IMR-90 (cell line): Measurements from ENCODE around the gene ATP2C2. TPM values are rescaled to one million over a fixed set of nuclear protein-coding genes. Genes with fewer than 3 reads are reported as not detected.

ENCODE experiments used
- ATAC-seq: fragments of 200-7000 bp; cut with Tn5 transposase; 2 replicates; pipeline ENCODE4 v1.9.1; 2020; ENCODE audit warnings: low read depth, mild to moderate bottlenecking, moderate library complexity
- BruUV-seq: library from RNA; stranded (reverse); fragments of 400-500 nt; replicated peaks from 2 replicates; lab custom pipeline; 2021; lab: Mats Ljungman, UMichigan
- CTCF ChIA-PET: fragments of 300-600 bp; formaldehyde crosslinking; extraction: SDS; loops from one replicate; lab custom pipeline; 2021; ENCODE audit warnings: antibody characterized with exemption; lab: Yijun Ruan, JAX
- POLR2A ChIA-PET: fragments of 300-600 bp; sonication (Branson Sonifier 250); formaldehyde crosslinking; loops from one replicate; lab custom pipeline; 2022; ENCODE audit warnings: antibody characterized with exemption; ENCODE audit not compliant: unreplicated experiment; lab: Charles Lee
- DNase-seq: peaks from one replicate; pipeline ENCODE4 v3.0.0; 2013
- H2AFZ ChIP-seq: replicated peaks from 2 replicates; pipeline ENCODE3; 2013; ENCODE audit warnings: low read length, mild to moderate bottlenecking; ENCODE audit not compliant: poor library complexity
- H2AK5ac ChIP-seq: 2 replicates; pipeline ENCODE4 v1.6.1; 2013; ENCODE audit warnings: low read depth, low read length, inconsistent platforms
- H2AK9ac ChIP-seq: replicated peaks from 2 replicates; pipeline ENCODE3; 2013; ENCODE audit warnings: mild to moderate bottlenecking, low read depth, low read length, moderate library complexity; ENCODE audit not compliant: poor library complexity
- H2BK120ac ChIP-seq: 2 replicates; pipeline ENCODE4 v1.6.1; 2013; ENCODE audit warnings: low read depth, low read length, inconsistent platforms
- H2BK15ac ChIP-seq: 3 replicates; pipeline ENCODE4 v1.6.1; 2013; ENCODE audit warnings: low read depth, low read length, inconsistent platforms
- H2BK20ac ChIP-seq: 2 replicates; pipeline ENCODE4 v1.6.1; 2013; ENCODE audit warnings: low read depth, mild to moderate bottlenecking, inconsistent platforms, low read length, moderate library complexity
- H2BK5ac ChIP-seq: 2 replicates; pipeline ENCODE4 v1.6.1; 2013; ENCODE audit warnings: mild to moderate bottlenecking, low read depth, low read length, inconsistent platforms; ENCODE audit not compliant: poor library complexity, severe bottlenecking
- H3K14ac ChIP-seq: replicated peaks from 2 replicates; pipeline ENCODE4 v1.6.1; 2013; ENCODE audit warnings: low read depth, low read length, inconsistent platforms
- H3K18ac ChIP-seq: 2 replicates; pipeline ENCODE4 v1.6.1; 2013; ENCODE audit warnings: low read depth, low read length, control low read depth
- H3K23ac ChIP-seq: 2 replicates; pipeline ENCODE4 v1.6.1; 2013; ENCODE audit warnings: low read depth, low read length, inconsistent platforms
- H3K27ac ChIP-seq: 2 replicates; pipeline ENCODE4 v1.5.1; 2013; ENCODE audit warnings: mild to moderate bottlenecking, control low read depth, low read length; ENCODE audit not compliant: insufficient read depth
- H3K27me3 ChIP-seq: 2 replicates; pipeline ENCODE4 v1.6.1; 2013; ENCODE audit warnings: low read length; ENCODE audit not compliant: control insufficient read depth, insufficient read depth
- H3K36me3 ChIP-seq: 2 replicates; pipeline ENCODE4 v1.6.1; 2013; ENCODE audit warnings: low read length, mixed read lengths; ENCODE audit not compliant: control insufficient read depth, insufficient read depth
- H3K4ac ChIP-seq: 2 replicates; pipeline ENCODE4 v1.6.1; 2013; ENCODE audit warnings: low read depth, low read length, inconsistent platforms
- H3K4me1 ChIP-seq: 2 replicates; pipeline ENCODE4 v1.6.1; 2013; ENCODE audit warnings: low read length, mixed read lengths; ENCODE audit not compliant: control insufficient read depth, insufficient read depth
- H3K4me2 ChIP-seq: 2 replicates; pipeline ENCODE4 v1.6.1; 2013; ENCODE audit warnings: low read depth, mild to moderate bottlenecking, control low read depth, low read length, moderate library complexity
- H3K4me3 ChIP-seq: 2 replicates; pipeline ENCODE4 v1.5.1; 2013; ENCODE audit warnings: low read depth, mild to moderate bottlenecking, control low read depth, low read length, moderate library complexity; ENCODE audit not compliant: insufficient read depth
- H3K56ac ChIP-seq: 2 replicates; pipeline ENCODE4 v1.6.1; 2013; ENCODE audit warnings: low read length, inconsistent platforms; ENCODE audit not compliant: insufficient read depth; ENCODE audit errors: extremely low read depth
- H3K79me1 ChIP-seq, 2 experiments: 2 replicates each; pipeline ENCODE4 v1.6.1; 2013; ENCODE audit warnings: low read length in 2 of 2, inconsistent platforms in 1 of 2, low read depth in 1 of 2
- H3K9ac ChIP-seq: 2 replicates; pipeline ENCODE4 v1.6.1; 2013; ENCODE audit warnings: low read depth, low read length, control low read depth
- H3K9me1 ChIP-seq: 2 replicates; pipeline ENCODE4 v1.6.1; 2013; ENCODE audit warnings: low read length, inconsistent platforms; ENCODE audit not compliant: insufficient read depth
- H3K9me3 ChIP-seq: 2 replicates; pipeline ENCODE4 v1.6.1; 2013; ENCODE audit warnings: low read length; ENCODE audit not compliant: control insufficient read depth, insufficient read depth
- H4K20me1 ChIP-seq: 2 replicates; pipeline ENCODE4 v1.6.1; 2013; ENCODE audit warnings: low read length, inconsistent platforms; ENCODE audit not compliant: insufficient read depth
- H4K5ac ChIP-seq: 2 replicates; pipeline ENCODE4 v1.6.1; 2013; ENCODE audit warnings: mild to moderate bottlenecking, low read depth, low read length, control low read depth
- H4K8ac ChIP-seq, 2 experiments: 2 replicates each; pipeline ENCODE4 v1.6.1; 2013; ENCODE audit warnings: low read depth in 2 of 2, low read length in 2 of 2, control low read depth in 1 of 2, inconsistent platforms in 1 of 2
- H4K91ac ChIP-seq: 2 replicates; pipeline ENCODE4 v1.6.1; 2013; ENCODE audit warnings: low read depth, low read length, inconsistent platforms; ENCODE audit not compliant: insufficient read depth
- BHLHE40 ChIP-seq: fragments of 150-350 bp; IDR thresholded peaks from 2 replicates; pipeline ENCODE4 v1.6.1; 2016; ENCODE audit warnings: mild to moderate bottlenecking, low read depth, low read length
- MXI1 ChIP-seq: IDR thresholded peaks from 2 replicates; pipeline ENCODE4 v1.6.1; 2012; ENCODE audit warnings: low read depth, mild to moderate bottlenecking, low read length, moderate library complexity, borderline replicate concordance
- SMC3 ChIP-seq: fragments of 150-350 bp; IDR thresholded peaks from 2 replicates; pipeline ENCODE4 v1.6.1; 2016; ENCODE audit warnings: low read depth, mild to moderate bottlenecking, antibody characterized with exemption, low read length, moderate library complexity
- WGBS, 2 experiments: methylation state at CpG; one replicate each; pipeline versions ENCODE4 v1.1.5 to v1.1.7; 2013; ENCODE audit warnings: missing lambda C conversion rate in 2 of 2; ENCODE audit not compliant: insufficient read length in 1 of 2; ENCODE audit errors: extremely low coverage in 2 of 2; 5-methylcytosine and 5-hydroxymethylcytosine counted together
- dilution Hi-C: fragments of 300-500 bp; cut with HindIII; formaldehyde crosslinking; loops from one replicate; pipeline ENCODE4 v1.14.3; 2018; ENCODE audit warnings: low sequenced_read_pairs; ENCODE audit not compliant: unreplicated experiment
- in situ Hi-C: fragments of 300-500 bp; cut with MboI; formaldehyde crosslinking; loops from 3 replicates; pipeline ENCODE4 v1.14.3; 2019; ENCODE audit warnings: low sequenced_read_pairs, inconsistent platforms, mixed read lengths
- intact Hi-C: fragments of 100-400 bp; cut with micrococcal nuclease; formaldehyde crosslinking; loops from 2 replicates; pipeline ENCODE4 v1.10.0; 2022
- polyA plus RNA-seq, 3 experiments: library from polyadenylated mRNA; depleted of rRNA; stranded (reverse); fragments of >200 nt; gene quantifications; 2 replicates each; pipeline ENCODE4 v1.2.3, GENCODE V29; 2012; ENCODE audit warnings: low replicate concordance in 1 of 3
- total RNA-seq: library from RNA; depleted of rRNA; stranded (reverse); fragments of >200 nt; gene quantifications from 2 replicates; pipeline ENCODE4 v1.2.3, GENCODE V29; 2012

Gene ATP2C2
- total and polyA plus RNA-seq, 2 of the 4 experiments (the other 2 are of a cell fraction), result not detected

GRCh38 chr16:84358601-84359295 lies 9.6 kb upstream of the ATP2C2 start:
- 79% methylated on average over 9 of the region's 14 CpGs; no CpG with 5 or more reads in 1 of the 2 experiments for WGBS, 2 experiments

More at GRCh38 chr16:84358601-84359295, 9.6 kb upstream of the ATP2C2 start:
- H3K36me3 ChIP-seq, result no peaks in the 10 kb centered on the region
- H3K4me1 ChIP-seq, result peaks cover 3% of the 10 kb centered on the region; the same call in 1 of the 2 replicates
- H3K14ac ChIP-seq, result no peak overlapping the region
- H3K23ac ChIP-seq, result no peak overlapping the region
- no peak overlapping the region for H2BK15ac ChIP-seq
- H2BK20ac ChIP-seq, result no peak overlapping the region
- H3K9me1 ChIP-seq, result no peaks in the 10 kb centered on the region
- H3K79me1 ChIP-seq, result no peaks in the 10 kb centered on the region
- H3K9ac ChIP-seq, result no peak overlapping the region
- ChIA-PET POLR2A (no interaction called here), CTCF (interaction anchor here (1.1 kb wide), 1 partner anchor 20 kb away, joined by 3 read pairs; no protein-coding TSS in a partner anchor)
- TF ChIP-seq BHLHE40 (no peak), MXI1 (no peak), SMC3 (no peak)
- H2AK9ac ChIP-seq, result peak overlapping the region; percentile 33
- no peak overlapping the region for H4K5ac ChIP-seq
- H3K9me3 ChIP-seq, result no peaks in the 10 kb centered on the region; the same call in 1 of the 2 replicates
- BruUV-seq, result no TSS peak
- ATAC-seq, result no peak
- peaks cover 62% of the 10 kb centered on the region for H3K27me3 ChIP-seq
- no peak overlapping the region for H3K4ac ChIP-seq
- no peak overlapping the region for H2BK5ac ChIP-seq
- in situ Hi-C loops (no loop called here), intact Hi-C loops (no loop called here), dilution Hi-C loops (no loop called here)
- no peak overlapping the region for H3K27ac ChIP-seq
- peaks cover 2% of the 10 kb centered on the region; the same call in 1 of the 2 replicates for H4K20me1 ChIP-seq
- no peak overlapping the region for H2AFZ ChIP-seq
- H2AK5ac ChIP-seq, result no peak overlapping the region
- no peak overlapping the region for H4K8ac ChIP-seq
- no peak overlapping the region for H4K91ac ChIP-seq
- H3K18ac ChIP-seq, result no peak overlapping the region
- no peak overlapping the region for H3K4me3 ChIP-seq
- H3K56ac ChIP-seq, result no peak overlapping the region
- no peak overlapping the region for H3K4me2 ChIP-seq
- no peak overlapping the region for H2BK120ac ChIP-seq
- no peak for DNase-seq
